SK-N-SH (cell line): ENCODE results near the gene ART5.

Experiments used
- CTCF ChIP-seq: fragments of 200-600 bp; sonication (generic); IDR thresholded peaks from 2 replicates; pipeline ENCODE4 v1.6.1; 2017; ENCODE audit warnings: antibody characterized with exemption, mild to moderate bottlenecking, moderate library complexity
- ELF1 ChIP-seq: IDR thresholded peaks from 2 replicates; pipeline ENCODE4 v1.4.0; 2012
- EP300 ChIP-seq, 2 experiments: IDR thresholded peaks; 2 replicates each; pipeline versions ENCODE4 v1.4.0 to v1.6.1; 2012; ENCODE audit warnings: borderline replicate concordance in 1 of 2, low read depth in 1 of 2, low read length in 1 of 2
- EZH2phosphoT487 ChIP-seq: fragments of 200-600 bp; sonication (generic); IDR thresholded peaks from 2 replicates; pipeline ENCODE4 v1.6.1; 2017; ENCODE audit warnings: low read depth, mixed run types, mild to moderate bottlenecking, antibody characterized with exemption, moderate library complexity, borderline replicate concordance
- GABPA ChIP-seq: IDR thresholded peaks from 2 replicates; pipeline ENCODE4 v1.4.0; 2012; ENCODE audit warnings: low read depth, mild to moderate bottlenecking
- GATA2 ChIP-seq: sonication (generic); formaldehyde crosslinking; IDR thresholded peaks from 2 replicates; pipeline ENCODE4 v1.5.0; 2020; ENCODE audit warnings: mild to moderate bottlenecking, missing genetic modification reagents
- JUND ChIP-seq: IDR thresholded peaks from 2 replicates; pipeline ENCODE4 v1.4.0; 2012
- NFIC ChIP-seq: IDR thresholded peaks from 2 replicates; pipeline ENCODE4 v1.4.0; 2012; ENCODE audit warnings: borderline replicate concordance
- NRF1 ChIP-seq: IDR thresholded peaks from 2 replicates; pipeline ENCODE4 v1.6.1; 2012; ENCODE audit warnings: low read depth, mild to moderate bottlenecking, low read length
- POLR2AphosphoS5 ChIP-seq: IDR thresholded peaks from 2 replicates; pipeline ENCODE4 v1.6.1; 2012; ENCODE audit warnings: low read depth, low read length
- RAD21 ChIP-seq: IDR thresholded peaks from 2 replicates; pipeline ENCODE4 v1.6.1; 2012; ENCODE audit warnings: mild to moderate bottlenecking, low read length
- TEAD4 ChIP-seq: IDR thresholded peaks from 2 replicates; pipeline ENCODE4 v1.4.0; 2012; ENCODE audit warnings: mild to moderate bottlenecking, borderline replicate concordance; ENCODE audit not compliant: insufficient read depth
- TF ChIP-seq, protein P1 (sequence below): IDR thresholded peaks from 2 replicates; pipeline ENCODE4 v1.4.0; 2012; ENCODE audit warnings: low read depth

- no peak for TF ChIP-seq POLR2AphosphoS5
- TF ChIP-seq CTCF = no peak
- no peak for TF ChIP-seq EZH2phosphoT487
- TF ChIP-seq EP300 (IDR thresholded peaks at IDR 0.05; ENCODE audit: borderline replicate concordance in 1 of 2, low read depth in 1 of 2, low read length in 1 of 2) = no peak
- TF ChIP-seq GATA2 (CRISPR knock-in tag) = no peak
- no peak for TF ChIP-seq RAD21
- TF ChIP-seq, protein P1, sequence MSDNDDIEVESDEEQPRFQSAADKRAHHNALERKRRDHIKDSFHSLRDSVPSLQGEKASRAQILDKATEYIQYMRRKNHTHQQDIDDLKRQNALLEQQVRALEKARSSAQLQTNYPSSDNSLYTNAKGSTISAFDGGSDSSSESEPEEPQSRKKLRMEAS = no peak
- no peak for TF ChIP-seq ELF1
- no peak for TF ChIP-seq GABPA
- TF ChIP-seq TEAD4 = no peak
- TF ChIP-seq JUND = no peak
- TF ChIP-seq NFIC = no peak
- no peak for TF ChIP-seq NRF1
Measured at GRCh38 chr11:3616721-3617460, 24.9 kb downstream of the ART5 start.
